Heart left ventricle (tissue), 16 donors: ENCODE results near the gene DENND2C. TPM values are rescaled to one million over a fixed set of nuclear protein-coding genes. Genes with fewer than 3 reads are reported as not detected.

Experiments
- ATAC-seq, 4 donors: fragments of 200-7000 bp; cut with Tn5 transposase; one replicate each; pipeline ENCODE4 v1.9.1; 2020 to 2022; ENCODE audit warnings: moderate library complexity in 4 of 4, mild to moderate bottlenecking in 3 of 4, moderate number of reproducible peaks in 1 of 4
- DNase-seq, 5 donors: peaks; one replicate each; pipeline ENCODE4 v3.0.0-alpha.2; 2020
- H3K27ac ChIP-seq, 12 donors: fragments of 200-600 bp; sonication (generic) in 4 of 12; one replicate each; pipeline versions ENCODE4 v1.5.0 to v1.8.0; 2016 to 2022; ENCODE audit warnings: mild to moderate bottlenecking in 2 of 12
- H3K27me3 ChIP-seq, 9 donors: fragments of 200-600 bp; sonication (generic) in 2 of 9; one replicate each; pipeline versions ENCODE4 v1.5.1 to v1.8.0; 2016 to 2022; ENCODE audit warnings: mild to moderate bottlenecking in 3 of 9
- H3K36me3 ChIP-seq, 9 donors: fragments of 200-600 bp; sonication (generic) in 2 of 9; one replicate each; pipeline versions ENCODE4 v1.5.0 to v1.8.0; 2018 to 2022; ENCODE audit warnings: mild to moderate bottlenecking in 2 of 9
- H3K4me1 ChIP-seq, 12 donors: fragments of 200-600 bp; sonication (generic) in 4 of 12; one replicate each; pipeline versions ENCODE4 v1.5.0 to v1.8.0; 2016 to 2022; ENCODE audit warnings: mild to moderate bottlenecking in 3 of 12
- H3K4me3 ChIP-seq, 12 donors: fragments of 200-600 bp; sonication (generic) in 4 of 12; one replicate each; pipeline versions ENCODE4 v1.5.0 to v1.8.0; 2017 to 2022; ENCODE audit warnings: mild to moderate bottlenecking in 9 of 12, moderate library complexity in 4 of 12
- H3K9me3 ChIP-seq, 12 donors: fragments of 200-600 bp; sonication (generic) in 4 of 12; one replicate each; pipeline versions ENCODE4 v1.5.0 to v1.8.0; 2016 to 2022; ENCODE audit warnings: mild to moderate bottlenecking in 1 of 12
- POLR2A ChIP-seq, 2 donors: fragments of 450-650 bp; IDR thresholded peaks; one replicate each; pipeline ENCODE4 v1.6.1; 2017; ENCODE audit warnings: antibody characterized with exemption in 2 of 2, mild to moderate bottlenecking in 2 of 2, moderate library complexity in 2 of 2
- WGBS, 4 donors: extraction: QIAGEN DNeasy Blood & Tissue Kit in 2 of 4; methylation state at CpG; one replicate each; pipeline versions ENCODE4 v1.1.5 to v1.1.7; 2013 to 2018; 5-methylcytosine and 5-hydroxymethylcytosine counted together
- intact Hi-C, 10 donors: fragments of 100-400 bp; cut with DNase I; formaldehyde crosslinking; loops; one replicate each; pipeline versions ENCODE4 v1.11.1 to v1.14.2; 2022
- polyA plus RNA-seq, 2 donors: library from polyadenylated mRNA; stranded (reverse); fragments of 200-250 nt; gene quantifications; one replicate each; pipeline ENCODE4 v1.2.3, GENCODE V29; 2013
- total RNA-seq, 9 donors: library from RNA; depleted of rRNA in 2 of 9; stranded (reverse); fragments of >200 nt in 2 of 9; fragmentation: NEBNext Ultra II Directional in 3 of 9; extraction: Animal tissue kit (Norgen Biotek cat#: 25700) in 3 of 9; gene quantifications; one replicate each; pipeline versions ENCODE4 v1.1.0 to v1.2.4, GENCODE V29; 2016 to 2023
- TF ChIP-seq, protein P1 (sequence below), 12 donors: fragments of 200-600 bp; sonication (generic) in 4 of 12; IDR thresholded peaks; one replicate each; pipeline versions ENCODE4 v1.5.0 to v1.8.0; 2018 to 2022; ENCODE audit warnings: antibody characterized with exemption in 12 of 12, mild to moderate bottlenecking in 5 of 12
- donor health status: ischemic (EF 13 %, LVEDD 7.1; RV severe dilation, severe dysfunction).
- donor health status: healthy with polysubstance abuse.
- donor health status: DM: no; HTN: yes; CAD: no.
- donor health status: DM: no; HTN: no; CAD: no.
- donor health status: ischemic (EF 25% LVEDD 6.9; RV normal size, moderate dysfunction).
- donor health status: ischemic (EF 25% LVEDD 5.7; RV mildly dilated, moderate dysfunction).
- donor health status: healthy.
- donor health status: DM: yes; HTN: yes; CAD: no.
- donor health status: ischemic (EF 35%, LVEDD 5.7; RV mildly dilated, moderate dysfunction).
- donor health status: nonischemic (EF 11% LVEDD 7.7; RV severe dilation, severe dysfunction).
- donor health status: DM: yes; HTN: yes; CAD: no.
- donor health status: PGD.
- donor health status: ischemic (EF 29% LVEDD 5.4; RV normal size, mild dysfunction).
- donor health status: nonischemic (EF 23%, LVEDD 6.1; RV moderate dilation, normal function).

Gene DENND2C
- total and polyA plus RNA-seq, 11 donors: 1.6 to 4.1 (median 3.1) TPM

- no peaks in the 10 kb centered on the region for H3K9me3 ChIP-seq
- H3K4me3 ChIP-seq: no peak overlapping the region
- no peak overlapping the region for H3K27ac ChIP-seq
- TF ChIP-seq POLR2A (IDR thresholded peaks at IDR 0.05): no peak
- TF ChIP-seq, protein P1, sequence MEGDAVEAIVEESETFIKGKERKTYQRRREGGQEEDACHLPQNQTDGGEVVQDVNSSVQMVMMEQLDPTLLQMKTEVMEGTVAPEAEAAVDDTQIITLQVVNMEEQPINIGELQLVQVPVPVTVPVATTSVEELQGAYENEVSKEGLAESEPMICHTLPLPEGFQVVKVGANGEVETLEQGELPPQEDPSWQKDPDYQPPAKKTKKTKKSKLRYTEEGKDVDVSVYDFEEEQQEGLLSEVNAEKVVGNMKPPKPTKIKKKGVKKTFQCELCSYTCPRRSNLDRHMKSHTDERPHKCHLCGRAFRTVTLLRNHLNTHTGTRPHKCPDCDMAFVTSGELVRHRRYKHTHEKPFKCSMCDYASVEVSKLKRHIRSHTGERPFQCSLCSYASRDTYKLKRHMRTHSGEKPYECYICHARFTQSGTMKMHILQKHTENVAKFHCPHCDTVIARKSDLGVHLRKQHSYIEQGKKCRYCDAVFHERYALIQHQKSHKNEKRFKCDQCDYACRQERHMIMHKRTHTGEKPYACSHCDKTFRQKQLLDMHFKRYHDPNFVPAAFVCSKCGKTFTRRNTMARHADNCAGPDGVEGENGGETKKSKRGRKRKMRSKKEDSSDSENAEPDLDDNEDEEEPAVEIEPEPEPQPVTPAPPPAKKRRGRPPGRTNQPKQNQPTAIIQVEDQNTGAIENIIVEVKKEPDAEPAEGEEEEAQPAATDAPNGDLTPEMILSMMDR (IDR thresholded peaks at IDR 0.05): no peak
- no peaks in the 10 kb centered on the region for H3K4me1 ChIP-seq
- intact Hi-C loops: no loop called here
- DNase-seq (no peak), ATAC-seq (no peak)
- H3K36me3 ChIP-seq: peaks cover 0 to 11% (median 5%) of the 10 kb centered on the region in 9 donors
- H3K27me3 ChIP-seq: no peaks in the 10 kb centered on the region
- WGBS, 4 donors: 43 to 51% (median 50%) methylated on average over 4 of the region's 4 CpGs
These were observed 30.3 kb upstream of the DENND2C start for GRCh38 chr1:114700036-114700600.

- no peak for ATAC-seq
- H3K4me3 ChIP-seq: no peak overlapping the region
- H3K27me3 ChIP-seq: peaks cover 0 to 3% (median 0%) of the 10 kb centered on the region in 9 donors
- H3K9me3 ChIP-seq: no peaks in the 10 kb centered on the region
- DNase-seq: no peak
- no peaks in the 10 kb centered on the region for H3K4me1 ChIP-seq
- intact Hi-C loops: no loop called here
- no peaks in the 10 kb centered on the region for H3K36me3 ChIP-seq
- no peak for TF ChIP-seq POLR2A (IDR thresholded peaks at IDR 0.05)
- TF ChIP-seq, protein P1 (IDR thresholded peaks at IDR 0.05): no peak
- H3K27ac ChIP-seq: no peak overlapping the region
These were observed 27.0 kb upstream of the DENND2C start for GRCh38 chr1:114696810-114697209.

GRCh38 chr1:114695430-114696058 lies 25.7 kb upstream of the DENND2C start, which contains the start of gene AMPD1:
TSS of gene AMPD1 (minus strand) at chr1:114695546. CDS start at chr1:114695471, 75 bp downstream.
- TF ChIP-seq, protein P1 (IDR thresholded peaks at IDR 0.05): no peak
- no peak for TF ChIP-seq POLR2A (IDR thresholded peaks at IDR 0.05)
- DNase-seq: no peak
- Histone ChIP-seq H3K27ac (no peak within 1 kb of the TSS), H3K4me1 (no peaks in the 10 kb centered on the region), H3K4me3 (no peak within 1 kb of the TSS), H3K27me3 (peaks cover 0 to 3% (median 0%) of the 10 kb centered on the region in 9 donors), H3K9me3 (no peaks in the 10 kb centered on the region), H3K36me3 (no peaks in the 10 kb centered on the region)
- intact Hi-C loops: no loop called here
- 69 to 82% (median 80%) methylated on average over 6 of the region's 6 CpGs for WGBS, 4 donors
- no peak for ATAC-seq

DNA sequence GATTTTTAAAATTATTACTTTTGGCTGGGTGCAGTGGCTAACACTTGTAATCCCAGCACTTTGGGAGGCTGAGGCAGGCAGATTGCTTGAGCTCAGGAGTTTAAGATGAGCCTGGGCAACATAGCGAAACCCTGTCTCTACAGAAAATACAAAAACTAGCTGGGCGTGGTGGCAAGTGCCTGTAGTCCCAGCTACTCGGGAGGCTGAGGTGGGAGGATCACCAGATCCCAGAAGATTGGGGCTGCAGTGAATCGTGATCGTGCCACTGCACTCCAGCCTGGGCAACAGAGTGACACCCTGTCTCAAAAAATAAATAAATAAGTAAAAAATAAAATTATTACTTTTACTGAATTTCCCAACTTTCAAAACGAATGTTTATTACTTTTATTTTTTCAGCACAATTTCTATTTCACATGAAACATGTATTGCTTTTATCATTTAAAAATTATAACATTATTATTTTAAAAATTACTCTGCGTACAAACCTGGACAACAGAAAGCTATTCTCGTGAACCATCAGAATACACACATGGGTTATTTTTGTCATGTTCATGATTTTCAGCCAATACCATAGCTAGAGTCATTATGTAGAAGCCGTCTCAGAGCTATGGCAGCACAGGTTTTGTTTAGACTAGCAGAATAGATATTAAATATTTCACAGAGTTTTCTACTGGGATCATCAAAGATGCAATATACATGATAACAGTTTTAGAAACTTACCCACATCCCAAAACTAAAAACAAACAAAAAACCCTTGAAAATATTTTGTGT lies 24.9 kb upstream of the DENND2C start:
- no peak overlapping the region for H3K27ac ChIP-seq
- no peaks in the 10 kb centered on the region for H3K36me3 ChIP-seq
- H3K4me3 ChIP-seq: no peak overlapping the region
- TF ChIP-seq, protein P1 (IDR thresholded peaks at IDR 0.05): no peak
- intact Hi-C loops: no loop called here
- no peaks in the 10 kb centered on the region for H3K9me3 ChIP-seq
- H3K4me1 ChIP-seq: no peaks in the 10 kb centered on the region
- DNase-seq (no peak), ATAC-seq (no peak)
- whole genome bisulfite sequencing, 4 donors: 83 to 84% (median 83%) methylated on average over 9 of the region's 9 CpGs
- peaks cover 0 to 3% (median 0%) of the 10 kb centered on the region in 9 donors for H3K27me3 ChIP-seq
